D341Med (cell line): ENCODE results near the gene FABP1.

Experiments
- DNase-seq: peaks from one replicate; pipeline ENCODE4 v3.0.0; 2012; ENCODE audit warnings: low spot score

FABP1 gene

GRCh38 chr2:88081924-88082608 is 45.8 kb downstream of the FABP1 start:
- no peak for DNase-seq

- no peak for DNase-seq
Measured at GRCh38 chr2:88080545-88080944, 47.3 kb downstream of the FABP1 start.

- no peak for DNase-seq
Measured at GRCh38 chr2:88078643-88079172, 49.2 kb downstream of the FABP1 start.

GRCh38 chr2:88077080-88077479 is 50.8 kb downstream of the FABP1 start:
- DNase-seq, result no peak

GRCh38 chr2:88074854-88075292 is 53.0 kb downstream of the FABP1 start:
- DNase-seq, result peak; percentile 56

GRCh38 chr2:88074150-88074549 is 53.7 kb downstream of the FABP1 start:
- no peak for DNase-seq
